Measurements from ENCODE around the gene COL16A1.

- TF ChIP-seq, protein P1, sequence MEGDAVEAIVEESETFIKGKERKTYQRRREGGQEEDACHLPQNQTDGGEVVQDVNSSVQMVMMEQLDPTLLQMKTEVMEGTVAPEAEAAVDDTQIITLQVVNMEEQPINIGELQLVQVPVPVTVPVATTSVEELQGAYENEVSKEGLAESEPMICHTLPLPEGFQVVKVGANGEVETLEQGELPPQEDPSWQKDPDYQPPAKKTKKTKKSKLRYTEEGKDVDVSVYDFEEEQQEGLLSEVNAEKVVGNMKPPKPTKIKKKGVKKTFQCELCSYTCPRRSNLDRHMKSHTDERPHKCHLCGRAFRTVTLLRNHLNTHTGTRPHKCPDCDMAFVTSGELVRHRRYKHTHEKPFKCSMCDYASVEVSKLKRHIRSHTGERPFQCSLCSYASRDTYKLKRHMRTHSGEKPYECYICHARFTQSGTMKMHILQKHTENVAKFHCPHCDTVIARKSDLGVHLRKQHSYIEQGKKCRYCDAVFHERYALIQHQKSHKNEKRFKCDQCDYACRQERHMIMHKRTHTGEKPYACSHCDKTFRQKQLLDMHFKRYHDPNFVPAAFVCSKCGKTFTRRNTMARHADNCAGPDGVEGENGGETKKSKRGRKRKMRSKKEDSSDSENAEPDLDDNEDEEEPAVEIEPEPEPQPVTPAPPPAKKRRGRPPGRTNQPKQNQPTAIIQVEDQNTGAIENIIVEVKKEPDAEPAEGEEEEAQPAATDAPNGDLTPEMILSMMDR (IDR thresholded peaks at IDR 0.05) = no peak
- TF ChIP-seq POLR2A (IDR thresholded peaks at IDR 0.05) = no peak
Observed at GRCh38 chr1:31651089-31651420, 52.8 kb downstream of the COL16A1 start.
